Measurements from ENCODE around the gene PNLIPRP2.

The PNLIPRP2 gene

GRCh38 chr10:116613471-116613870, 7.3 kb upstream of the PNLIPRP2 start:
- DNase-seq, result no peak

- no peak for DNase-seq
These were observed 6.0 kb upstream of the PNLIPRP2 start for GRCh38 chr10:116614796-116615195.

GRCh38 chr10:116615199-116615776, 5.5 kb upstream of the PNLIPRP2 start:
- DNase-seq, result no peak

- no peak for DNase-seq
These were observed 723 bp downstream of the PNLIPRP2 start for GRCh38 chr10:116621476-116621875.

- no peak for DNase-seq
These were observed 1.3 kb downstream of the PNLIPRP2 start for GRCh38 chr10:116621934-116622655.

- DNase-seq, result no peak
These were observed 5.1 kb downstream of the PNLIPRP2 start for GRCh38 chr10:116625845-116626244.

GRCh38 chr10:116626815-116627214, 6.1 kb downstream of the PNLIPRP2 start:
- no peak for DNase-seq

GRCh38 chr10:116627386-116627933, 6.7 kb downstream of the PNLIPRP2 start:
- no peak for DNase-seq

GRCh38 chr10:116629340-116629739, 8.6 kb downstream of the PNLIPRP2 start:
- DNase-seq, result no peak

- no peak for DNase-seq
These were observed 9.3 kb downstream of the PNLIPRP2 start for GRCh38 chr10:116630020-116630419.

GRCh38 chr10:116631871-116632295, 11.1 kb downstream of the PNLIPRP2 start:
- no peak for DNase-seq

GRCh38 chr10:116632596-116633215, 12.0 kb downstream of the PNLIPRP2 start:
- DNase-seq, result no peak

- DNase-seq, result no peak
These were observed 12.5 kb downstream of the PNLIPRP2 start for GRCh38 chr10:116633216-116633600.

GRCh38 chr10:116634126-116634975, 13.6 kb downstream of the PNLIPRP2 start:
- no peak for DNase-seq

GRCh38 chr10:116636385-116636784, 15.6 kb downstream of the PNLIPRP2 start:
- no peak for DNase-seq

- DNase-seq, result no peak
These were observed 16.2 kb downstream of the PNLIPRP2 start for GRCh38 chr10:116636976-116637375.

GRCh38 chr10:116637830-116638229, 17.1 kb downstream of the PNLIPRP2 start:
- no peak for DNase-seq

GRCh38 chr10:116646502-116646901, 25.7 kb downstream of the PNLIPRP2 start:
- DNase-seq, result no peak

- no peak for DNase-seq
These were observed 28.1 kb downstream of the PNLIPRP2 start for GRCh38 chr10:116648903-116649302.

- no peak for DNase-seq
These were observed 33.1 kb downstream of the PNLIPRP2 start for GRCh38 chr10:116653885-116654284.

GRCh38 chr10:116654816-116655215, 34.1 kb downstream of the PNLIPRP2 start:
- no peak for DNase-seq

- DNase-seq, result no peak
These were observed 34.8 kb downstream of the PNLIPRP2 start for GRCh38 chr10:116655568-116655967.

- no peak for DNase-seq
These were observed 35.3 kb downstream of the PNLIPRP2 start for GRCh38 chr10:116656044-116656443.
